Endothelial cell of umbilical vein (primary cell): ENCODE results near the gene LHX5. TPM values are rescaled to one million over a fixed set of nuclear protein-coding genes. Genes with fewer than 3 reads are reported as not detected.

Experiments used
- BruUV-seq: library from RNA; stranded (reverse); fragments of 400-500 nt; replicated peaks from 2 replicates; lab custom pipeline; 2021; lab: Mats Ljungman, UMichigan
- CTCF ChIA-PET: fragments of 300-600, 350-600 bp; sonication (Branson Sonifier 250); formaldehyde crosslinking; loops from one replicate; lab custom pipeline; 2021; ENCODE audit warnings: antibody characterized with exemption, inconsistent platforms; lab: Charles Lee
- POLR2A ChIA-PET: fragments of 300-600, 350-600 bp; sonication (Branson Sonifier 250); formaldehyde crosslinking; loops from one replicate; lab custom pipeline; 2021; ENCODE audit warnings: antibody characterized with exemption, inconsistent platforms; lab: Charles Lee
- DNase-seq: peaks from one replicate; pipeline ENCODE4 v3.0.0-alpha.2; 2011; ENCODE audit warnings: low read depth, low spot score
- FAIRE-seq: peaks from 2 replicates; lab custom pipeline; 2011; peaks lifted over from hg19 to GRCh38; lab: Jason Lieb, UNC
- H2AFZ ChIP-seq: 2 replicates; pipeline ENCODE4 v1.6.0; 2012; ENCODE audit warnings: low read depth, low read length, control low read depth, inconsistent platforms
- H3K27ac ChIP-seq: 2 replicates; pipeline ENCODE4 v1.5.1; 2011; ENCODE audit warnings: low read depth, mild to moderate bottlenecking, control low read depth, low read length, moderate library complexity; ENCODE audit not compliant: insufficient read depth
- H3K27me3 ChIP-seq, 2 experiments: 2 replicates each; pipeline versions ENCODE4 v1.6.0 to v1.6.1; 2011; ENCODE audit warnings: low read length in 2 of 2, mixed read lengths in 1 of 2; ENCODE audit not compliant: control insufficient read depth in 2 of 2, insufficient read depth in 2 of 2
- H3K36me3 ChIP-seq, 2 experiments: 2 replicates in 1 of 2; 3 replicates in 1 of 2; pipeline ENCODE4 v1.5.1; 2011; ENCODE audit warnings: low read length in 2 of 2, mild to moderate bottlenecking in 1 of 2, moderate library complexity in 1 of 2; ENCODE audit not compliant: control insufficient read depth in 2 of 2, insufficient read depth in 2 of 2; ENCODE audit errors: extremely low read depth in 1 of 2
- H3K4me1 ChIP-seq: 3 replicates; pipeline ENCODE4 v1.5.1; 2011; ENCODE audit warnings: mild to moderate bottlenecking, low read length; ENCODE audit not compliant: control insufficient read depth, insufficient read depth; ENCODE audit errors: extremely low read depth
- H3K4me2 ChIP-seq: 2 replicates; pipeline ENCODE4 v1.6.1; 2011; ENCODE audit warnings: low read length, control low read depth, mixed read lengths; ENCODE audit not compliant: insufficient read depth
- H3K4me3 ChIP-seq, 3 experiments: fragments of 200-600 bp in 1 of 3; sonication (generic), shearing (Covaris generic) in 1 of 3; replicated peaks in 1 of 3; 2 replicates each; pipeline ENCODE4 v1.5.1; 2011 to 2016; ENCODE audit warnings: control low read depth in 3 of 3, low read length in 3 of 3, mild to moderate bottlenecking in 2 of 3, inconsistent platforms in 1 of 3, low read depth in 1 of 3, moderate library complexity in 1 of 3; ENCODE audit not compliant: insufficient read depth in 1 of 3
- H3K79me2 ChIP-seq: 2 replicates; pipeline ENCODE4 v1.6.0; 2012; ENCODE audit warnings: low read length, inconsistent platforms; ENCODE audit not compliant: control insufficient read depth, insufficient read depth
- H3K9ac ChIP-seq: replicated peaks from 2 replicates; pipeline ENCODE3; 2011; ENCODE audit warnings: low read length, control low read depth; ENCODE audit not compliant: insufficient read depth; ENCODE audit errors: extremely low read depth
- H3K9me1 ChIP-seq: replicated peaks from 3 replicates; pipeline ENCODE4 v1.6.0; 2011; ENCODE audit warnings: mild to moderate bottlenecking, low read length; ENCODE audit not compliant: control insufficient read depth, insufficient read depth; ENCODE audit errors: extremely low read depth
- H3K9me3 ChIP-seq: replicated peaks from 2 replicates; pipeline ENCODE4 v1.5.1; 2012; ENCODE audit warnings: low read length, inconsistent platforms; ENCODE audit not compliant: control insufficient read depth, insufficient read depth
- H4K20me1 ChIP-seq: replicated peaks from 2 replicates; pipeline ENCODE3; 2011; ENCODE audit warnings: mild to moderate bottlenecking, low read length; ENCODE audit not compliant: control insufficient read depth, insufficient read depth; ENCODE audit errors: extremely low read depth
- EZH2 ChIP-seq: IDR thresholded peaks from 2 replicates; pipeline ENCODE4 v1.6.1; 2012; ENCODE audit warnings: borderline replicate concordance, low read depth, mild to moderate bottlenecking, moderate library complexity, low read length, inconsistent platforms; ENCODE audit not compliant: severe bottlenecking
- FOS ChIP-seq: IDR thresholded peaks from 2 replicates; pipeline ENCODE4 v1.6.1; 2011; ENCODE audit warnings: mild to moderate bottlenecking, low read length, moderate library complexity, borderline replicate concordance; ENCODE audit not compliant: insufficient read depth
- GATA2 ChIP-seq: IDR thresholded peaks from 2 replicates; pipeline ENCODE4 v1.7.0; 2011; ENCODE audit warnings: low read depth, mild to moderate bottlenecking, moderate library complexity, mixed read lengths, low read length; ENCODE audit not compliant: insufficient read length, insufficient read depth
- JUN ChIP-seq: IDR thresholded peaks from 2 replicates; pipeline ENCODE4 v1.6.1; 2011; ENCODE audit warnings: borderline replicate concordance, low read depth; ENCODE audit not compliant: insufficient read length, insufficient read depth
- MYC ChIP-seq: IDR thresholded peaks from one replicate; pipeline ENCODE4 v1.6.1; 2011; ENCODE audit warnings: mild to moderate bottlenecking, low read depth, low read length
- POLR2A ChIP-seq: IDR thresholded peaks from 2 replicates; pipeline ENCODE4 v1.6.1; 2012; ENCODE audit warnings: low read depth, mild to moderate bottlenecking, control low read depth, low read length
- POLR2AphosphoS5 ChIP-seq: IDR thresholded peaks from 2 replicates; pipeline ENCODE4 v1.6.1; 2012; ENCODE audit warnings: low read depth, mild to moderate bottlenecking, control low read depth, low read length, moderate library complexity; ENCODE audit not compliant: insufficient read depth
- dilution Hi-C: fragments of 300-500 bp; cut with MboI; formaldehyde crosslinking; loops from one replicate; pipeline ENCODE4 v1.15.0; 2019; ENCODE audit warnings: low sequenced_read_pairs; ENCODE audit not compliant: extremely low pct_ligation_motif_present
- intact Hi-C: fragments of 100-400 bp; cut with micrococcal nuclease; formaldehyde crosslinking; loops from one replicate; pipeline ENCODE4 v1.10.0; 2022
- polyA plus RNA-seq, 4 experiments: library from polyadenylated mRNA; depleted of rRNA in 3 of 4; stranded (reverse) in 3 of 4; unstranded in 1 of 4; fragments of >200 nt; gene quantifications; 2 replicates each; pipeline versions ENCODE4 v1.2.1 to v1.2.3, GENCODE V29; 2011 to 2012; ENCODE audit warnings: missing spikeins in 1 of 4
- total RNA-seq: library from RNA; stranded (reverse); gene quantifications from 2 replicates; pipeline ENCODE4 v1.2.3, GENCODE V29; 2021
- TF ChIP-seq, protein P1 (sequence below): IDR thresholded peaks from 2 replicates; pipeline ENCODE4 v1.6.1; 2011; ENCODE audit not compliant: insufficient read depth, insufficient read length
- TF ChIP-seq, protein P2 (sequence below), 2 donors: IDR thresholded peaks; 1 replicate in 1 of 2; 2 replicates in 1 of 2; pipeline ENCODE4 v1.5.1; 2011; ENCODE audit warnings: low read length in 2 of 2, mild to moderate bottlenecking in 2 of 2, moderate library complexity in 2 of 2, control low read depth in 1 of 2, inconsistent platforms in 1 of 2, low read depth in 1 of 2; ENCODE audit not compliant: insufficient read depth in 1 of 2; ENCODE audit errors: extremely low read depth in 1 of 2

Gene LHX5
- total and polyA plus RNA-seq, 2 donors (not counting 3 experiments of a cell fraction or from before 2014, with no cell fraction given) = not detected

DNA sequence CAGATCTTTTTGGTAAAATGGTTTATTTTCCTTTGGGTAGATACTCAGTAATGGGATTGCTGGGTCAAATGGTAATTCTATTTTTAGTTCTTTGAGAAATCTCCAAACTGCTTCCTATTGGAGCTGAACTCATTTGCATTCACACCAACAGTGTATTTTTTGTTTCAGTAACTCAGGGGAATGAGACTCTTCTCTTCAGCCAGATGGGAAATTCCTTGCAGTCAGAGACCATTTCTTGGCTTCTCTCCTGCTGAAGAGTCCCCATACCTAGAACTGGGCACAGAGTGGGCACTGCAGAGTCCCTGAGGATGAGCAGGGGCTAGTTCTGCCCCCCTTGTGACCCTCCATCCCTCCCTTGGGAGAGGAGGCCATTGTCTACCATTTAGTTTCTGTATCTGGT, 38.7 kb downstream of the LHX5 start:
- Histone ChIP-seq H3K27me3 (no peaks in the 10 kb centered on the region), H4K20me1 (no peaks in the 10 kb centered on the region), H3K9me1 (no peaks in the 10 kb centered on the region), H3K36me3 (no peaks in the 10 kb centered on the region), H3K4me1 (no peaks in the 10 kb centered on the region), H3K27ac (no peak overlapping the region), H2AFZ (no peak overlapping the region), H3K9me3 (no peaks in the 10 kb centered on the region), H3K9ac (no peak overlapping the region), H3K79me2 (no peaks in the 10 kb centered on the region), H3K4me3 (no peak overlapping the region), H3K4me2 (no peak overlapping the region)
- no peak for DNase-seq
- no peak for FAIRE-seq
- intact Hi-C loops = no loop called here
- TF ChIP-seq GATA2 = no peak
- TF ChIP-seq MYC = no peak
- no peak for TF ChIP-seq EZH2
- no peak for TF ChIP-seq POLR2AphosphoS5
- TF ChIP-seq, protein P1, sequence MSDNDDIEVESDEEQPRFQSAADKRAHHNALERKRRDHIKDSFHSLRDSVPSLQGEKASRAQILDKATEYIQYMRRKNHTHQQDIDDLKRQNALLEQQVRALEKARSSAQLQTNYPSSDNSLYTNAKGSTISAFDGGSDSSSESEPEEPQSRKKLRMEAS = no peak
- TF ChIP-seq JUN = no peak
- TF ChIP-seq FOS = no peak
- BruUV-seq = no TSS peak
- ChIA-PET CTCF (interaction anchor here (4.4 kb wide), 1 partner anchor 8 kb away, joined by 31 read pairs; no protein-coding TSS in a partner anchor), POLR2A (interaction anchor here (0.6 kb wide), 1 partner anchor 132 kb away, joined by 6 read pairs; no protein-coding TSS in a partner anchor)
- dilution Hi-C loops = no loop called here

DNA sequence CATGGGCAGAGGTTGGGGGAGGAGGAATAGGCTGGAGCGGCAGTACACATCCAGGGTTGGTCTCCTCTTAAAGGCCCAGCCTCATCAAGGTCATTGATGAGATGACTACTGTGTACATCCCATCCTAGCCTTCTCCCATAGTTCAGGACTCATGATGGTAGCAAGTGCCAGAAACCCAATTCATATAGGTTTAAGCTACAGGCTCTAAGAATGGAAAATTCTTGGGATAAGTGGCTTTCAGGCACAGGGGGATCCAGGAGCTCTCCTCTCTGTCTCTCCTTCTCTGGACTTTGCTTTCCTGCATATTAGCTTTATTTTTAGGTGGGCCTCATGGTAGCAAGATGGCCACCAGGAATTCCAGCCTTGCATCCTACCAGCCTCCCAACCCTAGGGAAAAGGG, 43.2 kb downstream of the LHX5 start:
- DNase-seq = no peak
- no peak overlapping the region for H3K27ac ChIP-seq
- CTCF ChIA-PET = interaction anchor here (0.9 kb wide), 1 partner anchor 21 kb away, joined by 3 read pairs; no protein-coding TSS in a partner anchor
- H3K4me1 ChIP-seq = no peaks in the 10 kb centered on the region
- H3K4me2 ChIP-seq = no peak overlapping the region
- H3K4me3 ChIP-seq = no peak overlapping the region
- FAIRE-seq = no peak
- BruUV-seq = no TSS peak
- intact Hi-C loops (no loop called here), dilution Hi-C loops (no loop called here)
- TF ChIP-seq, protein P1 = no peak
- TF ChIP-seq GATA2 (no peak), POLR2AphosphoS5 (no peak), FOS (no peak), POLR2A (no peak), MYC (no peak), JUN (no peak), EZH2 (no peak)
- TF ChIP-seq, protein P2, sequence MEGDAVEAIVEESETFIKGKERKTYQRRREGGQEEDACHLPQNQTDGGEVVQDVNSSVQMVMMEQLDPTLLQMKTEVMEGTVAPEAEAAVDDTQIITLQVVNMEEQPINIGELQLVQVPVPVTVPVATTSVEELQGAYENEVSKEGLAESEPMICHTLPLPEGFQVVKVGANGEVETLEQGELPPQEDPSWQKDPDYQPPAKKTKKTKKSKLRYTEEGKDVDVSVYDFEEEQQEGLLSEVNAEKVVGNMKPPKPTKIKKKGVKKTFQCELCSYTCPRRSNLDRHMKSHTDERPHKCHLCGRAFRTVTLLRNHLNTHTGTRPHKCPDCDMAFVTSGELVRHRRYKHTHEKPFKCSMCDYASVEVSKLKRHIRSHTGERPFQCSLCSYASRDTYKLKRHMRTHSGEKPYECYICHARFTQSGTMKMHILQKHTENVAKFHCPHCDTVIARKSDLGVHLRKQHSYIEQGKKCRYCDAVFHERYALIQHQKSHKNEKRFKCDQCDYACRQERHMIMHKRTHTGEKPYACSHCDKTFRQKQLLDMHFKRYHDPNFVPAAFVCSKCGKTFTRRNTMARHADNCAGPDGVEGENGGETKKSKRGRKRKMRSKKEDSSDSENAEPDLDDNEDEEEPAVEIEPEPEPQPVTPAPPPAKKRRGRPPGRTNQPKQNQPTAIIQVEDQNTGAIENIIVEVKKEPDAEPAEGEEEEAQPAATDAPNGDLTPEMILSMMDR (IDR thresholded peaks at IDR 0.05; ENCODE audit: extremely low read depth in 1 of 2, insufficient read depth in 1 of 2, low read depth in 1 of 2, low read length in 2 of 2) = no peak
- H4K20me1 ChIP-seq = no peaks in the 10 kb centered on the region
- no peak overlapping the region for H3K9ac ChIP-seq
- H2AFZ ChIP-seq = no peak overlapping the region
- POLR2A ChIA-PET = no interaction called here
- H3K9me3 ChIP-seq = no peaks in the 10 kb centered on the region
- no peaks in the 10 kb centered on the region for H3K79me2 ChIP-seq
- no peaks in the 10 kb centered on the region for H3K9me1 ChIP-seq
- H3K36me3 ChIP-seq = no peaks in the 10 kb centered on the region
- no peaks in the 10 kb centered on the region for H3K27me3 ChIP-seq
